Cardiac septum (tissue), 1 donor: ENCODE measurements around the gene SLC15A1. TPM values are rescaled to one million over a fixed set of nuclear protein-coding genes. Genes with fewer than 3 reads are reported as not detected.

ENCODE experiments used
- DNase-seq: peaks from one replicate; pipeline ENCODE4 v3.0.0-alpha.2; 2020; ENCODE audit warnings: low spot score
- intact Hi-C: fragments of 100-400 bp; cut with DNase I; formaldehyde crosslinking; loops from one replicate; pipeline ENCODE4 v1.14.0; 2022
- total RNA-seq: library from RNA; stranded (reverse); fragmentation: NEBNext Ultra II Directional; extraction: Animal tissue kit (Norgen Biotek cat#: 25700); gene quantifications from one replicate; pipeline ENCODE4 v1.2.1, GENCODE V29; 2021
- donor health status: DM: no; HTN: no; CAD: no.

The SLC15A1 gene
- total RNA-seq, 1 donor from 2014 or later: not detected

DNA sequence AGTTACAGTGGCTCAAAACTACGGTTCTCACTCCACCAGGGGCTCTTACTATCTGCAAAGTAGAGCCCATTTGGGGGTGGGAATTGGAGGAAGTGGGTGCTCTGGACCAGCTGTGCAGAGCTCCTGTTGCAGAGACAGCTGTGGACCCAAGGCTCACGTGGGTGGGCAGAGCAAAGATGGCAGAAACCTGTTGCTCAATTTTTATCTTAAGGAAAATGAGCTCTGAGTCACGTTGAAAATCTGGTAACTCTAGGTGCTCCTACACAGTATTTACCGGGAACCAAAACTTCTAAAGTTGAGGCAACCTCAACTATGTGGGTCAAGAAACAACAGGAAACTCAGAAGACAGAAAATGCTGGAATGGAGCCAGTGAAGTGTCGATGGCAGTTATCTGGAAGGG is 30.2 kb upstream of the SLC15A1 start:
- no peak for DNase-seq
- intact Hi-C loops: no loop called here

DNA sequence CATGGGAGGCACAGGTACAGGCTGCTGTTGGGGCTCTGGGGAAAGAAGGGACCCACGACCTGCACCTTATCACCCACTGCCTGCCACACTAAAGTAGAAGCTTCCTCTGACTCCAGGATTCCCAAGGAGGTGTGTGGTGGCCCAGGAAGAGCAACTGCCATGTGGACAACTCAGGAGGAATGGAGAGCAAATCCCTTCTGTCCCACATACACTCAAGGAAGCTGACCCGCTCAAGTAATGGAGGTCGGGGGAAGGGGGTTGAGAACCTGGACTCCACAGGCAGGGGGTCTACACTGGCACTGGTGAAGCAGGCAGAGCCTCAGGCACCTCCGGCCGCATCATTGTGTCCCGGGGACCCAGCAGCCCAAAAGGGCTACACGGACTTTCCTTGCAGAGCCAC is 29.4 kb upstream of the SLC15A1 start:
- DNase-seq: no peak
- intact Hi-C loops: no loop called here

DNA sequence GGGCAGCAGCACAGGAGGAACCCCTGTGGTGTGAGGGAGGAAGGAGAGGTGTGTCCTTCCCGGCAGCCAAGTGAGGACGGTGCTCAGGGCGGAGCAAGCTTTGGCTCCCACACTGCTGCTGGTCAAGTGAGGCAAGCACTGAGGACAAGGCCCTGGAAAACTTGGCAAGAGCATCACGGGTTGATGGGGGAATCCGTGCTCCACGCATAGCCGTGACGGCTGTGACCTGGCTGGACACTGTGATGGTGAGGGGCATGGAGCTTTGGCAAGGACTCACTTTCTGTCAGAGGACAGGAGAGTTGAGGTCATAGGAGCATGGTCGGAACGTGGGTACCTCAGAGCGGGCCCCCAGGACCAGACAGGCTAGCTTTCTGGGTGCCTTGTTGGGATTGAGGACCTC is 29.0 kb upstream of the SLC15A1 start:
- no peak for DNase-seq
- intact Hi-C loops: no loop called here

DNA sequence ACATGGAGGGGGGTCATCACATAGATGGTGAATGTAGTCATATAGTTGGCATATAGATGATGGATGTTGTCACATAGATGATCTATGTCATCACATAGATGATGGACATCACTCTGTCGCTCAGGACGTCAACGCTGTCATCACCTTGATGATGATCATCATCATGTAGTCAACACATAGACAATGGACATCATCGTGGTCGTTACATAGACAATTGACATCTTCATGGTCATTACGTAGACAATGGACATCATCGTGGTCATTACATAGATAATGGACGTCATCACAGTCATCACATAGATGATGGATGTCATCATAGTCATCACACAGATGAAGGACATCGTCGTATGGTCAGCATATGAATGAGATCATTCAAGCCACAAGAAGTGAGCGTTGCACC is 28.6 kb upstream of the SLC15A1 start:
- DNase-seq: no peak
- intact Hi-C loops: no loop called here

DNA sequence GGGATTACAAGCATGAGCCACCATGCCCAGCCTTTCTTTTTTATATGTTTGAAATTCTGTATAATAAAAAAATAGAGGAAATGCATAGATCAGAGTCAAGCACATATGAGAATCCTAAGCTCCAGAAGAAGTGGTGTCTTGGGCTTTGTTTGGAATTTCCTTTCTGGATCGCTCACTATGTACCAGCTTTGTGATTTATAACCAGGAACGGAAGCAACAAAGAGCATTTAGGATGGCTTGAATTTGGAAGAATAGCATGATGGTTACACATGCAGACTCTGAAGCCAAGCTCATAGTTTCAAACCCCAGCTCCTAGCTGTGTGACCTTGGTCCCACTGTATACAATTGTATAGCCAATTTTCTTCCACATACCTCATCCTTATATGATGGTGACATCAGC is 28.0 kb upstream of the SLC15A1 start:
- DNase-seq: no peak
- intact Hi-C loops: no loop called here

DNA sequence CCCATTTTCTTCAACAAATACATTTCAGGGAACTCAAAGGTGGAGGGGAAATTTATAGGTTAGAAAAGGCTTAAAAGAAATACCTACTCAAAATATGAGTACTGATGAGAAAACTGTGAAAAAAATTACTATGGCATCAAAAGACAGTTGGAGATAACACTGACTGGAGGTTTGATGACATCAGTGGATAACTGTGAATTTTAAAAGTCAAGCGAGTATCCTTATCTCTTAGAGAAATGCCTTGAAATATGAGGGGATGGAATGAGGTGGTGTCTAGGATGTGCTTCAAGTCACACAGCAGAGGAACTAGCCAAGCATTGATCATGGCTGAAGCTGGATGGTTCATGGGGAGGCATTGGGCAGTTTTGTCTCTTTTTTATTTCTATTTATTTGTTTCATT is 27.2 kb upstream of the SLC15A1 start:
- no peak for DNase-seq
- intact Hi-C loops: no loop called here

DNA sequence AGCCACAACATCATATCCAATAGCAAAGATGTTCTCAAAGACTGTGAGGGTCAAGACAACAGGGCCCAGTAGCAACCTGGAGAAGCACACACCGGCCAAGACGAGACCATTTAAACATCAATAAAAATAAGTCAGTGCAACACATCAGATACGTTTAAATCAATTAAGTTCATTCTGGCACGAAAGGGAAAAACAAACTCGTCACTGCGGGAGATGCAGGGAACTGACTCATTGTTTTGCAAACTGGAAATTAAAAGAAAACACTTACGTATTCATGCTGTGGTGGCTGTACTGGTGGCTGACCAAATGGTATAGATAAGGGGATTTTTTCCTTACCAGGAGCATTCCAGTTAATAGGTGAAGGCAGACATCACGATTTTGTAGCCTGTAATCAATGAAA is 26.3 kb upstream of the SLC15A1 start:
- intact Hi-C loops: no loop called here
- no peak for DNase-seq

DNA sequence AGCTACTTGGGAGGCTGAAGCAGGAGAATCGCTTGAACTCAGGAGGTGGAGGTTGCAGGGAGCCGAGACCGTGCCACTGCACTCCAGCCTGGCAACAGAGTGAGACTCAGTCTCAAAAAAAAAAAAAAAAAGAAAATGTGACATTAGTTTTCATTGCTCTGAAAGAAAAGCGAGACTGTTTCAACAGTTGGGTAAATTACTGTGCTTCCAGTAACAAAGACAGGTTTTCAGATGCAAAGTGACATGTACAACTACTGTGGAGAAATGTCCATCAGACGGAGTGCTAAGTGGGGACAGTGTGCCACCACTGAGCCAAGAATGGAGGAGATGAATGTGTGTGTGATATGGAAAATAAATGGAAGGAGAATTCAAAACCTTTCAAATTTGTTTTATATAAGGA is 24.2 kb upstream of the SLC15A1 start:
- intact Hi-C loops: no loop called here
- no peak for DNase-seq

DNA sequence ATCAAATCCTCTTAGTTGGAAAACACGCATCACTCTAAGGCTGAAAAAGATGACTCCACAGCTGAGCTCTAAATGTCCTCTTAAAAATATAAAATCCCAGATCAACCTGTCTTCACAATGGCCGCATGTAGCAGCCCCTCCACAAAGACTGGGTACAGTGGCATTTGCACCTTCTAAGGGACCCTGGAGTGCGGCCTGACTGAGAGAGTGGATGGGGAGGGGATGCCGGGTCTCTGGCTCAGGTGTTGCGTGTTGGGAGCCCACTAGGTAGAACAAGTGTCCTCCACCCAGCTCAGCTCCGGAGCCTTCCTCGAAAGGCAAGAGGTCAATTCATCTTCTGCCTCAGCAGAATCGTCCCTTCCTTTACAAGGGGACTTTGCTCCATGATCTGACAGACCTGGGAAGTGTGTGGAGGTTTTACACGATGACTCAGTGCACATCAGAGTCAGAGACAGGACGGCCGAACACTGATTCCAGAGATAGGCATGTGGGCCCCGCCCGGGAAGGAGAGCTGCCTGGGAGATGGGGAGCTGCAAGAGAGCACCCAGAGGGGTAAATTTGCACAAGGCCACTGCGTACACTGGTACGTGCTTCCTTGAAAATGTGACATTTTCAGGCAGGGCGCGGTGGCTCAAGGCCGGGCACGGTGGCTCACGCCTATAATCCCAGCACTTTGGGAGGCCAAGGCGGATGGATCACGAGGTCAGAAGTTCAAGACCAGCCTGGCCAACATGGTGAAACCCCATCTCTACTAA is 23.5 kb upstream of the SLC15A1 start:
- DNase-seq: no peak
- intact Hi-C loops: no loop called here

DNA sequence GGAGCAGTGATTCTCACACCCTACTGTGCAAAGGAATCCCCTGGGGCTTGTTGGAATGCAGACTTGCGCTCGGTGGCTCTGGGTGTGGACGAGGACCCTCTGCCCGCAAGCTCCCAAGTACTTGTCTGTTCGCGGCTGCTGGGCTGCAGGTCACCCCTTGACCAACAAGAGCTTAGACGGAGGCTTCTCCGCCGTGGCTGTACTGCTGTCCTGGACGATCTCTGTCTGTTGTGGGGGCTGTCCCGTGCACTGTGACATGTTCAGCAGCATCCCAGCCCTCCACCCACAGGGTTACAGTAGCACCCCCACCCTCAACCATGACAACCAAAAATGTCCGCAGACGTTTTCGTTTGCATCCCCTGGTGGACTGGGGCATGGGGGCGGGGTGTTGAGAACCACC is 22.9 kb upstream of the SLC15A1 start:
- intact Hi-C loops: no loop called here
- DNase-seq: peak; percentile 60

DNA sequence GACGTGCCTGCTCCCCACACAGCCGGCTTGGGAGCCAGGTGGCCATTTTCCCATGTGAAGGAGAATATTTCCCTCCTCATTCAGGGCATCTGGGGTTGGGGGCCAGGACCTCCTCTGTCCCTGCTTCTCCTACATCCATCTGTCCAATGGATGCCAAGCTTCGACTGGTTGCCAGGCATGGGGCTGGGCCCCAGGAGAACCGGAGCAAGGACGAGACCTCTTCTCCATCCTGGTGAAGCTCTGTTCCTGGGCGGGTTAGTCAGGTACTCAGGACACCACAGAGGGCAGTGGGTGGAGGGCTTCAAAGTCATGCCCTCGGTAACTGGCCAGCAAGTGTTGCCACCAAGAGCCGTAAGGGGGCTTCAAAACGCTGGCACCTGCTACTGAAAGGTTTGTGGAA is 22.3 kb upstream of the SLC15A1 start:
- intact Hi-C loops: no loop called here
- DNase-seq: peak; percentile 59

DNA sequence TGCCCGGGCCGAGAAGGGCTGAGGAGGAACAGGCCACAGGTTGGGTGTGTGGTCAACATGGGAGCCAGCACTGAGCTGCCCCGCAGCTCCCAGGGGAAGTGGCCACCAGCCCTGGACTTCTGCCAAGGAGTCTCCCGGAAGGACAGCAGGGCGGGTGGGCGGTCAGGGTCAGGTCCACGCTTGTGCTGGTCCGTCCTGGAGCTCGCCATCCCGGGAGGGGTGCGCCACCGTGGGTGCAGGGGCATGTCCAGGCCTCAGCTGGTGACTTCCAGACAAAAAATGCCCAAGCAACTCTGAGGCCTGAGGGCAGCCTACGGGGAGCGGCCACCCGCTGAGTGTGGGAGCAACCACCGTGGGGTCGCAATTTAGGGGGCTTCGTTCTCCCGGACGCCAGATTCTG is 21.4 kb upstream of the SLC15A1 start:
- peak; percentile 69 for DNase-seq

DNA sequence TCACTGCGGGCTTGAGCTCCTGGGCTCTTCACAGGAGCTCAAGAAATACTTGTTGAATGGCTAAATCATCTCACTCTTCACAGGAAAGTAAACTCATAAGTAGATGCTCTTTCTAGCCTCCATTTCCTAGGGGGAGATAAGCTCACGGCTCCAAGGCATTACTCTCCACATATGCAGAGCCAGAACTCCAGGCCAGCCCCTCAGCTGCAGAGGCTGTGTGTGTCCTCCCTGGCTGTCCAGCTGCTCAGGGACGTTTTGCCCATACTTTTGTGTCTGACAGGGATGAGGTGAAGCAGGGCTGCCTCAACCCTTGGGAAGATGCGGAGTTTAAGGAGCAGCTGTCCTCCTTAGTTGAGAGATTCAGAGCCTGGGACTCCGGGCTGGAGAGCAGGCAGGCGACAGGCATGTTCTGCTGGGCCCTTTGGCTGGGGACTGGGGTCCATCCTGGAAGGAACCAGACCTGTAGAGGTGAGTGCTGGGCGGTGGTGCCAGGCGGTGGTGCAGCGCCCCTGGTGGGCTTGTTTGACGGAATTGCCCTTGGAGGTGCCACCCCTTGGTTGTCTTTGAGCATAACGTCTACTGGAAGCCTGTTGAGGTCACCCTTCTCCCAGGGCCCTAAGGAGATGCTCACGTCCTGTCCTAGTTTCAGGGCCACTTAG is 20.5 kb upstream of the SLC15A1 start:
- peak; percentile 26 for DNase-seq
- intact Hi-C loops: no loop called here

More for the DNA sequence above, 21.4 kb upstream of the SLC15A1 start:
- intact Hi-C loops: no loop called here

DNA sequence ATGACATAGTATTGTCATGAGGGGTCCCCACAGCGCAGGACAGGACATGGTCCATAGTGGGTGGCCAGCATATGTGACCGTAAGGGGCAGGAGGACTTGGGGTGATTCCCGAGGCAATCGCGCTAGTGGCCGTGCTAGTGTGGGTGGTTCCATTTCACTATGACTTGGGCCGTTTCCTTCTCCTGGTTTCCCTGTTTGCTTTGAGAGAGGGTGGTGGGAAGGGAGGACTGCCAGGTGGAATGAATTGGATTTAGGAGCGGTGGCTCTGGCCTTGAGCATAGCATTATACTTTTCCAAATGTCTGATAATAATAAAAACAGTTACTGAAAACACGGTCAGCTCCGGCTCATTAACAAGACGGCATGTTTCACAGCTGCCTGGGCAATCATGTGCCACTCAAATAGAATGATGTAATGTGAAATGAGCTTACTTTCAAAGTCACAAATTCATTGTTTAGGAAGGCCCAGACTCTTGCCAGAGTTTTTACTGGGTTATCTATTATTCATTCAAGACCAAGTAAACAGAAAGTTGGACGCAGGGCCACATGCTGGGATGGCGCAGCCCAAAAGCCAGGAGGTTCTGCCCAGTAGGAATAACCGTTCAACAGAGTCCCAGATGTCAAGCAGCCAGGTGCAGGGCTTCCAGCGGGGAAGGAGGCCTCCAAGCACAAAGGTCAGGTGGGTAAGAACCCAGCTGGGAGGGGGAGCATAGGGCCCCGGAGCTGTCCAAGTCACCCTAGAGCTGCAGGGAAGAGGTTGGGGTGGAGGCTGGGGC is 19.6 kb upstream of the SLC15A1 start:
- DNase-seq: no peak
- intact Hi-C loops: no loop called here

DNA sequence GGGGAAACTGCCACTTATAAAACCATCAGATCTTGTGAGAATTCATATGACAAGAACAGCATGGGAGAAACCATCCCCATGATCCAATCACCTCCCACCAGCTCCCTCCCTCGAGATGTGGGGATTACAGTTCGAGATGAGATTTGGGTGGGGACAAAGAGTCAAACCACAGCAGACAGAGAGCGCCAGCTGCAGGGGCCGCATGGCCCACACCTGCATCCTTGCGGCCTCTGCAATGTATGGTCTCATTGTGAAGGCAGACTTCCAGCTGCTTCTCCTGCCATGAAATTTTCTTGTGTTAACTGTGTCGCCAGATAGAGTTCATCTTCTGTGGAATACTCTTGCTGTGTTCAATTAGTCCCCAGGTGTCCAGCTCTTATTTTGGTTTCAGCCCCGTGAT is 17.3 kb upstream of the SLC15A1 start:
- intact Hi-C loops: no loop called here
- DNase-seq: no peak

DNA sequence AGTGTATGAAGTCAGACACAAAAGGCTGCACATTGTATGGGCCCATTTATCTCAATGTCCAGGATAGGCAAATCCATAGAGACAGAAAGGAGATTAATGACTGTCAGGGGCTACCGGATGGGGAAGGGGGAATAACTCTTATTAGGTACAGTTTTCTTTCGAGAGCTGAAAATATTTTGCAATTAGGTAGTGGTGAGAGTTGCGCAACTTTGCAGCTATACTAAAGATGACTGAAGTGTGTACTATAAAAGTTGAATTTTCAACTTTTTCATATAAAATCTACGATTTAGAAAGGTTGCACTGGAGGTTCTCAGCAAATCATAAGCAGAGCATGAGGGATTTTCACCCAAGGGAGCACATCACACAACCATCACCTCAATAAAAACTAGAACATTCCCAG is 16.1 kb upstream of the SLC15A1 start:
- intact Hi-C loops: no loop called here
- no peak for DNase-seq

DNA sequence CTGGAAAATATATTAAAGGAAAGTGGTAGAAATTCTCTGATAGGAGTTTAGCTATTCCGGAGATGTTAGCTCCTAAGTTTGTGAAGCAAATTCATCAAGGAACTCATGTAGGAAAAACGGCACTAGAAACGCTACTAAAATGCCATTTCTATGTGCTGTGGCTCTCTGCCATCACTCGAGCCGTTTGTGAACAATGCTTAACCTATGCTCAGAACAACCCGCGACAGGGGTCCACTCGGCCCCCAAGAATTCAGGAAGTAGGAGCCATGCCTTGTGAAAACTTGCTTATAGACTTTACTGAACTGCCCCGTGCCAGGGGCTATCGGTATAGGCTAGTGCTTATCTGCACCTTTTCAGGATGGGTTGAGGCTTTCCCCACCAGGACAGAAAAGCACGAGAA is 14.2 kb upstream of the SLC15A1 start:
- intact Hi-C loops: no loop called here
- peak; percentile 33 for DNase-seq

DNA sequence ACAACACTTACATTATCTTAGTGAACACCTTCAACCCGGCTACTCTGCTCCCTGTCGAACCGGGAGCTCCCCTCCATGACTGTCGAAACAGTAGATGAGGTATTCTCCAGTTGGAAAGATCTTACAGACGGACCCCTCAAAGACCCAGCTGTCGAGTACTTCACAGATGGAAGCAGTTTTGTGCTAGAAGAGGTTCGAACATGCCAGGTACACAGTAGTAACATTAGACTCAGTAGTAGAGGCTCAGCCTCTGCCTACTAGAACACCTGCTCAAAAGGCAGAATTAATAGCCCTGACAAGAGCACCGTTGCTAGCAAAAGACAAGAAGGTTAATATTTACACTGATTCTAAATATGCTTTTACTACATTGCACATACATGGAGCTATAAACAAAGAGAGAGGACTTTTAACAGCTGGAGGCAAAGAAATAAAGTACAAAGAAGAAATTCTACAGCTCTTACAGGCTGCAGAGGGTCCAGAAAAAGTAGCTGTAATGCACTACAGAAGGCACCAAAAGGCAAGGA is 13.6 kb upstream of the SLC15A1 start:
- intact Hi-C loops: no loop called here
- no peak for DNase-seq

DNA sequence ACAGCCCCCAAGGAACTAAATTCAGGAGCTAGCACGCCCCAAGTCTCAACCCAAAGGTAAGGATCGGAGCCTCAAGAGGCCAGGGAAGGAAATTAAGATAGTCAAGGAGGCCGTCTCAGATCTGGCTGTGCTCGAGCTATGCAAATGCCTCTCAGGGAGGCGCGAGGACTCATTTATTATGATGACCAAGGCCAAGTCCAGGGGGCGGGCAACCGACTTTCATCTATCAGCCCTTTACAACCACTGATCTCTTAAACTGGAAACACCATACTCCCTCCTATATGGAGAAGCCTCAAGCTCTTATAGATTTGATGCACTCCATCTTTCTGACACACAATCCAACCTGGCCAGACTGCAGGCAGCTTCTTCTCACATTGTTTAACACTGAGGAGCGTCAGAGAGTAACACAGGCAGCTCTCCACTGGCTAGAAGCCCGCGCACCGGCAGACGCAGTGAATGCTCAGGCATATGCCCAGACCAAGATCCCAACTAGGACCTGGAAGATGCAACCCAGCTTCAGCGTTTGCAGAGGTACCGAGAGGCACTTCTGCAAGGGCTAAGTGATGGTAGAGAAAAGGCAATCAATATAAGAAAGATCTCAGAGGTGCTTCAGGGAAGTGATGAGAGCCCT is 9.6 kb upstream of the SLC15A1 start:
- DNase-seq: no peak
- intact Hi-C loops: no loop called here
